Mesodermal cell (in vitro differentiated cells): ENCODE data around the gene ATP5F1E.

Source experiments
- H3K27ac ChIP-seq: 2 replicates; pipeline ENCODE4 v1.7.0; 2013; ENCODE audit warnings: mild to moderate bottlenecking, low read depth, low read length, moderate library complexity; ENCODE audit not compliant: severe bottlenecking
- H3K36me3 ChIP-seq: 2 replicates; pipeline ENCODE4 v1.7.1; 2013; ENCODE audit warnings: mild to moderate bottlenecking, low read length, moderate library complexity; ENCODE audit not compliant: control insufficient read depth, insufficient read depth
- H3K4me1 ChIP-seq: one replicate; pipeline ENCODE4 v1.7.1; 2013; ENCODE audit warnings: mild to moderate bottlenecking, low read length; ENCODE audit not compliant: insufficient read depth, control insufficient read depth, poor library complexity, severe bottlenecking
- H3K4me3 ChIP-seq: 2 replicates; pipeline ENCODE4 v1.7.0; 2013; ENCODE audit warnings: low read length, control low read depth, mild to moderate bottlenecking; ENCODE audit not compliant: insufficient read depth, poor library complexity, severe bottlenecking; ENCODE audit errors: extremely low read depth
- H3K9me3 ChIP-seq: 2 replicates; pipeline ENCODE4 v1.7.1; 2013; ENCODE audit warnings: mild to moderate bottlenecking, low read length, moderate library complexity; ENCODE audit not compliant: control insufficient read depth
- WGBS, 2 experiments: methylation state at CpG; one replicate each; pipeline ENCODE4 v1.1.5; 2013; ENCODE audit warnings: missing lambda C conversion rate in 2 of 2; ENCODE audit not compliant: insufficient coverage in 2 of 2; 5-methylcytosine and 5-hydroxymethylcytosine counted together

Gene ATP5F1E

DNA sequence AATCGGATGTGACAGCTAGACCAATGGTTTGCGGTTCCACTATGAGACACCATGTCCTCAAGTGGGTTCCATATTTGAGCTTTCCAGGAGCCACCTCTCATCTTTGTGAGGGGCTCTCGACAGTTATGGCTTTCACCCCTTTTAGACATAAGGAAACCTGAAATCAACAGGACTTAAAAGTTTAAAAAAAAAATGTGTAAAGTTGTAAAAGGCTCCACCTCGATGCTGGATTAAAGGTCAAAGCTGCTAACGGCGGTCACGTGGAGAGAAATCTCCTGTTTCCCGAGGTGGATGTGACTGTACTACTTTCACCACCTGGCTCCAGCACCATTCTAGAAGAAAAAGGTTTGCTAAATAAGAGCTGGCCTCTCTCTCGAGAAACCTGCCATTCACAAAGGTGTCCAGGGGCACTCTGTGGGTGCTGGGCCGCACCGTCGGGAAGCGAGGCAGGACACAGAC lies 542 bp downstream of the ATP5F1E start:
- peaks cover 21% of the 10 kb centered on the region for H3K4me1 ChIP-seq
- H3K9me3 ChIP-seq: no peaks in the 10 kb centered on the region
- no peak overlapping the region for H3K27ac ChIP-seq
- 26 to 32% methylated on average over 11 to 12 of the region's 13 CpGs for WGBS, 2 experiments
- H3K4me3 ChIP-seq: peak overlapping the region; percentile 90
- H3K36me3 ChIP-seq: peaks cover 62% of the 10 kb centered on the region

DNA sequence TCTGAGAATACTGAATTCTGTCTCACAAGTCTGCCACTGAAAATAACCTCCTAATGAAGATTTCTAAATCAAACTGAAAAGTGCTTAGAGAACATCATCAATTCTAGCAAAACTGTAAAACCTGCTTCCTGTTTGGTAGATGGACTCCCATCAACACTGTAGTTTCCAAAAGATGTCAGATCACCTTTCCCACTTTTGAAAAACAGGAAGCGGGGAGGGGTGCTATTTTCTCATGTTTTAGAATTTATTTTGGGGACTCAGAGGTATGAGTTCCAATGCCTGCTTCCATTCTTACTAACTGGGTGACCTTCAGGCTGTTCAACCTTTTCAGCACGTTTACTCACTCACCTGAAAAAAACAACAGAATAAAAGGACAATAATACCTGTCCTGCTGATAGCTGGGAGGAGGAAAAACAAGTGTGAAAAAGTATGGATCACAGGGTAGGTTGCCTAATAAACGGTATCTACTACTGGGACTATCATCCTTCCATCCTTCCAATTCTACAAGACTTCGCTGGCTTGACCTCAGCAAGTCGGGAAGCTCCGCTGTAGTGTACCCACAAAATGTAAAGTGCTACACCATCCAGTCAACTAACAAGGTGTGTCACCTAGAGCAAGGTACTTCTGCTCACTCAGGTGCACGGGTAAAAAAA lies 1.1 kb downstream of the ATP5F1E start:
- peak overlapping the region; percentile 90 for H3K4me3 ChIP-seq
- 76 to 93% methylated on average over 5 of the region's 7 CpGs for WGBS, 2 experiments
- peaks cover 21% of the 10 kb centered on the region for H3K4me1 ChIP-seq
- H3K9me3 ChIP-seq: no peaks in the 10 kb centered on the region
- H3K36me3 ChIP-seq: peaks cover 62% of the 10 kb centered on the region
- no peak overlapping the region for H3K27ac ChIP-seq

DNA sequence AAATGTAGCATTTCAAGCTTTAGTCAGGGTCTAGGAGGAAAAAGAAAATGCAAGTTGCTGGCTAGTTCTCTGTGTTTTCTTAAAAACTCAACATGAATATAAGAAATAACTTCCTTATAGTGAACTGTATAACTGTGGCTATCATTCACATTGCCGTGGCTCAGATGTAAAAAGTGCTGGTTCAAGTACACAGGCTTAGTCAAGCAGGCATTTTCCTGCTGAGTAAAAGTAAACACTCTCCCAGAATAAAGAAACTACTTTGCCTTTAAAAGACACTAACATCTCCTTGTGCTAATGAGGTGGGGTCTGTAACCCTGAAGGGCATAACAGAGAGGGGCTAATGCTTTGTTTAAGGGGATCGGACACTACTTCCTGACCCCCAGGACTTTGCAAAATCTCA lies 3.3 kb downstream of the ATP5F1E start:
- WGBS, 2 experiments: 63% methylated on average over 1 of the region's 2 CpGs; no CpG with 5 or more reads in 1 of the 2 experiments
- Histone ChIP-seq H3K36me3 (peaks cover 70% of the 10 kb centered on the region), H3K27ac (no peak overlapping the region), H3K9me3 (no peaks in the 10 kb centered on the region), H3K4me3 (peak overlapping the region; percentile 9), H3K4me1 (peaks cover 21% of the 10 kb centered on the region)

DNA sequence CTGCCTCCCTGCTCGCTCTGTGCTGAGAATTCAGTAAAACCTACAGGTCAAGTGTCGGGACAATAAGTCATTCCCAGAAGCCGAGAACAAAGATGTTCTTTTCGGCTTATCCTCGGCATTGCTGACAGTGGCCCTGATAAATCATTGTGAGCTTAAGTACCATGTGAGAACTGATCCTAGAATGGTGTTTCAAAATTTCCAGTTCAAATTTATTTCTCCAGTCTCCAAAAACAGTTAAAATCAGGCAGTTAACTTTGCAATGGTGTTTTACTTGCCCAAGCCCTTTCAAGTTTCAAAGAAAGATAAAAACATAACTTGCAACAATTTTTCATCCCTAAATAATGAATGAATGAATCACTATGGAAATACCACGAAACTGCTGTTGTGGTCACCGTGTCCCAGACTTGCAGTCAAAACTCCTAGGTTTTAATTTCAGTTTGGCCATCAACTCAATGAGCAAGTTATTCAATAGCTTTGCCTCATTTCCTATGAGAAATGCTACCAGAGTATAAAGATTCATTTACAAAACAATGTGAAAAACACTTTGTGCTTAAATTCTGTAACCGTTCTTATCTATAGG lies 4.3 kb downstream of the ATP5F1E start:
- peaks cover 80% of the 10 kb centered on the region for H3K36me3 ChIP-seq
- H3K4me1 ChIP-seq: peaks cover 21% of the 10 kb centered on the region

DNA sequence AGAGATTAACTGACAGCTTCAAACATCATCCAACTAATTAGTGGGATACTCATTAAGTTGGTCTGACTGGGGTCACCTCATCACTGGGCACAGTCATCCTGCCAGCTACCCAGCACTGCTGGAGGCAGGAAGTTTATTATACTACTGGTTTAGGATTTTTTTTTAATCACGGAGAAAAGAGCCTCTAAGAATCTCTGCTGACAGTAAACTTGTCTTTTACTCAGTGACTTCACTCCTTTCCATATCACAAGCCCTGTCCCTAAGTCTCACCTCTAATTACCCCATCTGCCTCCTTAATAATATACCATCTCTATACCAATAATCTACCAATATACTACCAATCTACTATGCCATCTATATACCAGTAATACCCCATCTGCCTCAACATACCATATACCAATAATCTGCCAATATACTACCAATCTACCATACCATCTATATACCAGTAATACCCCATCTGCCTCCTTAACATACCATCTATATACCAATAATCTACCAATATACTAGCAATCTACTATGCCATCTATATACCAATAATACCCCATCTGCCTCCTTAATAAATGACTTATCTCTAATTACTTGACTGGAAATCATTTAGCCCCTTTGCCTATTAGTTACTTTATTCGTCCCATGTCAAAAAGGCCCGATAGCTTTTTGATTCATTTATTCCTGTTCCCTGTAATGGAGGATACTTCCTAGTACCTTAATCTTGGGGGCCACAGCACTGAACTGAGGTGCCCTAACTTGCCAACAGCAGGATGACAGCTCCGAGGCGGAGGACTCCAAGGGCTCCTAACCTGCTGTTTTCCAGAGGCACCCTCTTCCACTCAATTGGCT lies 5.0 kb downstream of the ATP5F1E start:
- H3K4me3 ChIP-seq: no peak overlapping the region
- WGBS, 2 experiments: 83 to 88% methylated on average over 5 of the region's 5 CpGs
- no peaks in the 10 kb centered on the region for H3K9me3 ChIP-seq
- no peak overlapping the region for H3K27ac ChIP-seq
- peaks cover 83% of the 10 kb centered on the region for H3K36me3 ChIP-seq
- peaks cover 21% of the 10 kb centered on the region for H3K4me1 ChIP-seq

More for the DNA sequence above, 4.3 kb downstream of the ATP5F1E start:
- H3K9me3 ChIP-seq: no peaks in the 10 kb centered on the region
- no peak overlapping the region for H3K27ac ChIP-seq
- H3K4me3 ChIP-seq: no peak overlapping the region
- WGBS, 2 experiments: 89 to 98% methylated on average over 5 to 7 of the region's 8 CpGs

- Histone ChIP-seq H3K9me3 (no peaks in the 10 kb centered on the region), H3K36me3 (peaks cover 76% of the 10 kb centered on the region), H3K4me3 (no peak overlapping the region), H3K4me1 (peaks cover 19% of the 10 kb centered on the region), H3K27ac (no peak overlapping the region)
- WGBS, 2 experiments: 94 to 100% methylated on average over 2 to 4 of the region's 4 CpGs
Observed at GRCh38 chr20:59025511-59025910, 6.6 kb downstream of the ATP5F1E start.

DNA sequence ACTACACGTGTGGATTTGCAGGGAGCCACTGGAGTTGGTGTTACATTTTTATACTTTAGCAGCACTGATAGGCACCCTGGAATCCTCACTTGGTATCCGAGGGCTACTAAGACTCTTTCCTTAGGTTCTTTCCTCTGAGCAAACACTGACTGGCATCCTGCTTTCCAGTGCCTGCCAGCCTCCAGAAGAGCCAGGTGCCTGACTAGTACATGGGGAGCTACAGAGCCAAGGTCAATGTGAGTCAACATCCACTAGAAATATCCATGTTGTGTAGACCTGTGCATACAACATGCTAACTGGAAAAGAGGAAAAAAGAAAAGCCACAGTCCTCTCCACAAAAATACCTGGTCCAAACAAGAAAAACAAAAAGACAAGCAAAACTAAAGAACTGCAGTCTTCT lies 7.0 kb downstream of the ATP5F1E start:
- no peak overlapping the region for H3K27ac ChIP-seq
- H3K36me3 ChIP-seq: peaks cover 74% of the 10 kb centered on the region
- peaks cover 19% of the 10 kb centered on the region for H3K4me1 ChIP-seq
- 79 to 80% methylated on average over 2 of the region's 2 CpGs for WGBS, 2 experiments
- H3K4me3 ChIP-seq: no peak overlapping the region
- no peaks in the 10 kb centered on the region for H3K9me3 ChIP-seq

DNA sequence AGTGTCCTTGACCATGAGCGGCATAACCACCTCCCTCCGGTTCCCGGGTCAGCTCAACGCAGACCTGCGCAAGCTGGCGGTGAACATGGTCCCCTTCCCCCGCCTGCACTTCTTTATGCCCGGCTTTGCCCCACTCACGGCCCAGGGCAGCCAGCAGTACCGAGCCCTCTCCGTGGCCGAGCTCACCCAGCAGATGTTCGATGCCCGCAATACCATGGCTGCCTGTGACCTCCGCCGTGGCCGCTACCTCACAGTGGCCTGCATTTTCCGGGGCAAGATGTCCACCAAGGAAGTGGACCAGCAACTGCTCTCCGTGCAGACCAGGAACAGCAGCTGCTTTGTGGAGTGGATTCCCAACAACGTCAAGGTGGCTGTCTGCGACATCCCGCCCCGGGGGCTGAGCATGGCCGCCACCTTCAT lies 8.0 kb downstream of the ATP5F1E start:
- Histone ChIP-seq H3K4me1 (peaks cover 11% of the 10 kb centered on the region), H3K27ac (no peak overlapping the region), H3K9me3 (no peaks in the 10 kb centered on the region), H3K36me3 (peaks cover 67% of the 10 kb centered on the region), H3K4me3 (no peak overlapping the region)
- WGBS, 2 experiments: 97 to 98% methylated on average over 21 to 24 of the region's 24 CpGs

DNA sequence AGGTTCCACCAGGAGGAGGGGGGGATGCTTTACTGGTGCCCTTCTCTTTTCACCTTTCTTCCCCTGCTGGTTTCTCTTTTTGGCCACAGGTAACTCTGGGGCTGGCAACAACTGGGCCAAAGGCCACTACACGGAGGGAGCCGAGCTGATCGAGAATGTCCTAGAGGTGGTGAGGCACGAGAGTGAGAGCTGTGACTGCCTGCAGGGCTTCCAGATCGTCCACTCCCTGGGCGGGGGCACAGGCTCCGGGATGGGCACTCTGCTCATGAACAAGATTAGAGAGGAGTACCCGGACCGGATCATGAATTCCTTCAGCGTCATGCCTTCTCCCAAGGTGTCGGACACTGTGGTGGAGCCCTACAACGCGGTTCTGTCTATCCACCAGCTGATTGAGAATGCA lies 8.5 kb downstream of the ATP5F1E start:
- Histone ChIP-seq H3K4me1 (peaks cover 10% of the 10 kb centered on the region), H3K27ac (no peak overlapping the region), H3K4me3 (no peak overlapping the region), H3K36me3 (peaks cover 62% of the 10 kb centered on the region), H3K9me3 (no peaks in the 10 kb centered on the region)
- WGBS, 2 experiments: 96 to 99% methylated on average over 13 of the region's 13 CpGs

- Histone ChIP-seq H3K9me3 (no peaks in the 10 kb centered on the region), H3K4me1 (peaks cover 5% of the 10 kb centered on the region), H3K36me3 (peaks cover 58% of the 10 kb centered on the region), H3K4me3 (no peak overlapping the region), H3K27ac (no peak overlapping the region)
- WGBS, 2 experiments: 95 to 96% methylated on average over 12 to 15 of the region's 15 CpGs
Observed at GRCh38 chr20:59022754-59023153, 9.4 kb downstream of the ATP5F1E start.
